Epithelial cell of esophagus (primary cell): ENCODE data around the gene TRAPPC8.
"Not testable (repeated sequence)": the region's sequence is repeated elsewhere in the genome, so short reads cannot be mapped to it uniquely, and the experiment has no call there.

Experiments used
- DNase-seq: peaks from one replicate; pipeline ENCODE4 v3.0.0; 2010; ENCODE audit warnings: low read depth
- H3K4me3 ChIP-seq: 2 replicates; pipeline ENCODE4 v1.5.1; 2011; ENCODE audit warnings: mild to moderate bottlenecking, low read length, control low read depth
- CTCF ChIP-seq: IDR thresholded peaks from 2 replicates; pipeline ENCODE4 v1.5.1; 2011; ENCODE audit warnings: low read depth, mild to moderate bottlenecking, low read length, control low read depth, inconsistent platforms; ENCODE audit not compliant: insufficient read depth; ENCODE audit errors: missing control alignments

The TRAPPC8 gene

GRCh38 chr18:31801078-31801477 is 141.8 kb downstream of the TRAPPC8 start:
- peak; percentile 63 for DNase-seq
- TF ChIP-seq CTCF, result peak; percentile 28
- H3K4me3 ChIP-seq, result no peak overlapping the region

GRCh38 chr18:31799257-31799656 is 143.7 kb downstream of the TRAPPC8 start:
- not testable (repeated sequence) for H3K4me3 ChIP-seq, DNase-seq

GRCh38 chr18:31798399-31798798 is 144.5 kb downstream of the TRAPPC8 start:
- H3K4me3 ChIP-seq, result no peak overlapping the region
- no peak for TF ChIP-seq CTCF
- no peak for DNase-seq

- H3K4me3 ChIP-seq, result no peak overlapping the region
- TF ChIP-seq CTCF, result no peak
- DNase-seq, result no peak
Observed at GRCh38 chr18:31795747-31796146, 147.2 kb downstream of the TRAPPC8 start.

- no peak for DNase-seq
- no peak for TF ChIP-seq CTCF
- no peak overlapping the region for H3K4me3 ChIP-seq
Observed at GRCh38 chr18:31793531-31793930, 149.4 kb downstream of the TRAPPC8 start.

- H3K4me3 ChIP-seq, result no peak overlapping the region
- TF ChIP-seq CTCF, result no peak
- DNase-seq, result no peak
Observed at GRCh38 chr18:31792580-31792911, 150.4 kb downstream of the TRAPPC8 start.

- no peak for DNase-seq
Observed at GRCh38 chr18:31791817-31792579, 150.9 kb downstream of the TRAPPC8 start.

More at GRCh38 chr18:31791817-31792579, 150.9 kb downstream of the TRAPPC8 start:
- TF ChIP-seq CTCF, result no peak
- no peak overlapping the region for H3K4me3 ChIP-seq
